Urinary bladder (tissue), 4 donors: Measurements from ENCODE around the gene PTPRN2. TPM values are rescaled to one million over a fixed set of nuclear protein-coding genes. Genes with fewer than 3 reads are reported as not detected.

ENCODE experiments used
- DNase-seq: peaks from one replicate; pipeline ENCODE4 v3.0.0-alpha.2; 2015; ENCODE audit errors: extremely low spot score
- H3K27ac ChIP-seq: one replicate; pipeline ENCODE4 v1.5.1; 2013; ENCODE audit warnings: low read depth, mild to moderate bottlenecking, moderate library complexity
- H3K36me3 ChIP-seq: one replicate; pipeline ENCODE4 v1.6.1; 2013; ENCODE audit warnings: mild to moderate bottlenecking, moderate library complexity; ENCODE audit not compliant: insufficient read depth
- H3K4me1 ChIP-seq: one replicate; pipeline ENCODE4 v1.6.1; 2013; ENCODE audit warnings: mild to moderate bottlenecking, moderate library complexity; ENCODE audit not compliant: insufficient read depth
- H3K4me3 ChIP-seq: one replicate; pipeline ENCODE4 v1.5.1; 2013; ENCODE audit warnings: low read depth, low read length
- WGBS: extraction: QIAGEN DNeasy Blood & Tissue Kit; methylation state at CpG from one replicate; pipeline ENCODE4 v1.1.7; 2013; 5-methylcytosine and 5-hydroxymethylcytosine counted together
- polyA plus RNA-seq: library from polyadenylated mRNA; stranded (reverse); fragments of 200-250 nt; gene quantifications from one replicate; pipeline ENCODE4 v1.2.3, GENCODE V29; 2013
- total RNA-seq: library from RNA; depleted of rRNA; stranded (reverse); fragments of >200 nt; gene quantifications from one replicate; pipeline ENCODE4 v1.2.3, GENCODE V29; 2014
- donor health status: healthy with polysubstance abuse.
- donor health status: healthy.

PTPRN2 gene
- total and polyA plus RNA-seq, 2 donors, result 2.8 to 4.4 TPM

GRCh38 chr7:158068853-158069252, 518.8 kb downstream of the PTPRN2 start:
- no peak overlapping the region for H3K27ac ChIP-seq
- 88% methylated on average over 9 of the region's 9 CpGs for WGBS
- H3K36me3 ChIP-seq, result no peaks in the 10 kb centered on the region
- H3K4me3 ChIP-seq, result no peak overlapping the region
- no peak for DNase-seq
- no peaks in the 10 kb centered on the region for H3K4me1 ChIP-seq

GRCh38 chr7:158067931-158068482, 519.6 kb downstream of the PTPRN2 start:
- Histone ChIP-seq H3K4me3 (no peak overlapping the region), H3K27ac (no peak overlapping the region), H3K4me1 (no peaks in the 10 kb centered on the region), H3K36me3 (no peaks in the 10 kb centered on the region)
- DNase-seq, result no peak
- 83% methylated on average over 14 of the region's 14 CpGs for WGBS

GRCh38 chr7:158067219-158067930, 520.2 kb downstream of the PTPRN2 start:
- H3K4me3 ChIP-seq, result no peak overlapping the region
- WGBS, result 78% methylated on average over 28 of the region's 28 CpGs
- H3K36me3 ChIP-seq, result no peaks in the 10 kb centered on the region
- H3K27ac ChIP-seq, result no peak overlapping the region
- DNase-seq, result no peak
- no peaks in the 10 kb centered on the region for H3K4me1 ChIP-seq

GRCh38 chr7:158066085-158066484, 521.5 kb downstream of the PTPRN2 start:
- Histone ChIP-seq H3K27ac (no peak overlapping the region), H3K36me3 (no peaks in the 10 kb centered on the region), H3K4me1 (no peaks in the 10 kb centered on the region), H3K4me3 (no peak overlapping the region)
- no peak for DNase-seq
- 81% methylated on average over 4 of the region's 4 CpGs for WGBS

- no peak overlapping the region for H3K27ac ChIP-seq
- no peak overlapping the region for H3K4me3 ChIP-seq
- DNase-seq, result no peak
- no peaks in the 10 kb centered on the region for H3K4me1 ChIP-seq
- no peaks in the 10 kb centered on the region for H3K36me3 ChIP-seq
- WGBS, result 81% methylated on average over 12 of the region's 12 CpGs
These were observed 522.3 kb downstream of the PTPRN2 start for GRCh38 chr7:158065340-158065739.

- WGBS, result 82% methylated on average over 4 of the region's 4 CpGs
- no peak for DNase-seq
- Histone ChIP-seq H3K4me1 (no peaks in the 10 kb centered on the region), H3K4me3 (no peak overlapping the region), H3K27ac (no peak overlapping the region), H3K36me3 (no peaks in the 10 kb centered on the region)
These were observed 523.0 kb downstream of the PTPRN2 start for GRCh38 chr7:158064631-158065030.

- whole genome bisulfite sequencing, result 74% methylated on average over 17 of the region's 17 CpGs
- Histone ChIP-seq H3K4me3 (no peak overlapping the region), H3K4me1 (no peaks in the 10 kb centered on the region), H3K36me3 (no peaks in the 10 kb centered on the region), H3K27ac (no peak overlapping the region)
- no peak for DNase-seq
These were observed 523.6 kb downstream of the PTPRN2 start for GRCh38 chr7:158063850-158064610.

GRCh38 chr7:158062661-158063060, 525.0 kb downstream of the PTPRN2 start:
- no peak for DNase-seq
- Histone ChIP-seq H3K27ac (no peak overlapping the region), H3K4me3 (no peak overlapping the region), H3K36me3 (no peaks in the 10 kb centered on the region), H3K4me1 (no peaks in the 10 kb centered on the region)
- 93% methylated on average over 20 of the region's 20 CpGs for WGBS

- H3K36me3 ChIP-seq, result no peaks in the 10 kb centered on the region
- H3K4me3 ChIP-seq, result no peak overlapping the region
- H3K4me1 ChIP-seq, result no peaks in the 10 kb centered on the region
- no peak for DNase-seq
- no peak overlapping the region for H3K27ac ChIP-seq
- 89% methylated on average over 24 of the region's 24 CpGs for WGBS
These were observed 525.6 kb downstream of the PTPRN2 start for GRCh38 chr7:158061884-158062656.

GRCh38 chr7:158061026-158061630, 526.5 kb downstream of the PTPRN2 start:
- Histone ChIP-seq H3K4me3 (no peak overlapping the region), H3K27ac (no peak overlapping the region), H3K4me1 (no peaks in the 10 kb centered on the region), H3K36me3 (no peaks in the 10 kb centered on the region)
- 92% methylated on average over 28 of the region's 28 CpGs for WGBS
- no peak for DNase-seq

- Histone ChIP-seq H3K4me1 (no peaks in the 10 kb centered on the region), H3K4me3 (no peak overlapping the region), H3K36me3 (no peaks in the 10 kb centered on the region), H3K27ac (no peak overlapping the region)
- DNase-seq, result no peak
- WGBS, result 96% methylated on average over 13 of the region's 13 CpGs
These were observed 527.4 kb downstream of the PTPRN2 start for GRCh38 chr7:158060216-158060615.

- Histone ChIP-seq H3K4me1 (no peaks in the 10 kb centered on the region), H3K4me3 (no peak overlapping the region), H3K27ac (no peak overlapping the region), H3K36me3 (no peaks in the 10 kb centered on the region)
- WGBS, result 88% methylated on average over 8 of the region's 8 CpGs
- DNase-seq, result no peak
These were observed 530.2 kb downstream of the PTPRN2 start for GRCh38 chr7:158057446-158057845.

GRCh38 chr7:158056761-158057160, 530.9 kb downstream of the PTPRN2 start:
- no peaks in the 10 kb centered on the region for H3K36me3 ChIP-seq
- H3K4me3 ChIP-seq, result no peak overlapping the region
- 92% methylated on average over 17 of the region's 17 CpGs for WGBS
- no peaks in the 10 kb centered on the region for H3K4me1 ChIP-seq
- no peak for DNase-seq
- H3K27ac ChIP-seq, result no peak overlapping the region
